ENCODE data around the gene CCDC124.
"Not testable (repeated sequence)": the region's sequence is repeated elsewhere in the genome, so short reads cannot be mapped to it uniquely, and the experiment has no call there.

The CCDC124 gene, protein sequence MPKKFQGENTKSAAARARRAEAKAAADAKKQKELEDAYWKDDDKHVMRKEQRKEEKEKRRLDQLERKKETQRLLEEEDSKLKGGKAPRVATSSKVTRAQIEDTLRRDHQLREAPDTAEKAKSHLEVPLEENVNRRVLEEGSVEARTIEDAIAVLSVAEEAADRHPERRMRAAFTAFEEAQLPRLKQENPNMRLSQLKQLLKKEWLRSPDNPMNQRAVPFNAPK

DNA sequence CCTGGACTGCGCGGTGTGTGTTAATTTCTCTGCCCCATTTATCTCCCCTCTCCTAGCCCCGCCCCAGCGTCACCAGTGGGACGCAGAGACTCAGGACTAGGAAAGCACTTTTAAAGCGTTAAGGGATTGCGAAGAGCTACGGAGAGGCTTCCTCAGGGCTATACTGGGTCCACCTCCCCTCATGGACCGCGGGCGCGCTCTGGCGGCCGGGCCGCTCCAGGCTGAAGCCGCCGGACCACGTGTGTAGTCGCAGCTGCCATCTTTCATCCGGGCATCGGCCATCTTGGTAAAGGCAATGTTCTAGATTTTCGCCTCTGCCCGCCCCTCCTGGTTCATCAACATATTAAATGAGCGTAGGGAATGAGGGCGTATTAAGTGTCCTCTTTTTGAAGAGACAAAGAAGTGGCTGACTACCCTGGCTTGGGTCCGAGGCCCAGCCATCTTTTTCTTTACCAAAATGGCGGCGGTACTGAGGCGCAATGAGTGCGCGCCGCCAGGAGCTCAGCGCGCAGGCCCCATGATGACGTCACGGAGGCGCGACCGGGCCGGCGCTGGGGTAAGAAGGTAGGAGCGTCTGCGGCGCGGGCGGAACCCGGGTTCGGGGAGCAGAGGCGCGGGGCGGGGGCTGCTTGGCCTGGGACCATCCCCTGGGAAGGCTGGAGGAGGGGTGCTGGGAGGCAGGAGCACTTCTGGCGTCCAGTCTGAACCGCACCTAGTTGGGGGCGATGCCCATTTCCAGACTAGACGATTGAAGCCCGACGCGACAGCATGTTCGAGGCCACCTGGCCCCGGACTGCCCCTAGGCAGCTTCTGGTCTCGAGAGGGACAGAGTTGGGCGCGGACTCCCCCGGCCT is at the start of gene CCDC124:
Gene CCDC124, plus strand, starts transcription at position 531 of the 854 bp plus-strand sequence. CDS start 3,406 bp downstream, outside the sequence.
- peak; percentile 82 to 91 (median 88) for DNase-seq (ENCODE audit: low read depth in 2 of 3, low spot score in 1 of 3)

DNA sequence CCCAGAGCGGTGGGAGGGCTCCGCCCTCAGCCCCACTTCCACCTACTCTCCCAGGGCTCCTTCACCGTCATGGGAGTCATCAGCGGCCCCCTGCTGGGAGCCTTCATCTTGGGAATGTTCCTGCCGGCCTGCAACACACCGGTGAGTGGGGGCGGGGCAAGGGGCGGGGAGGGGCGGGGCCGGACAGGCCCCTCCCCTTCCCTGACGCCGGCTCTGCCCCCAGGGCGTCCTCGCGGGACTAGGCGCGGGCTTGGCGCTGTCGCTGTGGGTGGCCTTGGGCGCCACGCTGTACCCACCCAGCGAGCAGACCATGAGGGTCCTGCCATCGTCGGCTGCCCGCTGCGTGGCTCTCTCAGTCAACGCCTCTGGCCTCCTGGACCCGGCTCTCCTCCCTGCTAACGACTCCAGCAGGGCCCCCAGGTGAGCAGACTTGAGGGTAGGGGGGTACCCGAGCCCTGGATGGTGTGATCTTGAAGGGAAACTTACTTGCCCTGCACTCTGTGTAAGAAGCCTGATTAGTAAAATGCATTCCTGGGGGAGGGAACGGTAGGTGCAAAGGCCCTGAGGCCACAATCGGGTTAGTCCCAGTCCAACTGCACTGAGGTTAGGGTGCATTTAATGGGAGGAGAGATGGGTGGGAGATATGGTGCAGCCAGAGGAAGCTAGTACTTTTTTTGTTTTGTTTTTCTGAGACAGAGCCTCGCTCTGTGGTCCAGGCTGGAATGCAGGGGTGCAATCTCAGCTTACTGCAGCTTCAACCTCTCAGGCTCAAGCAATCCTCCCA is 49.0 kb upstream of the CCDC124 start:
- no peak for DNase-seq (ENCODE audit: low read depth in 2 of 3, low spot score in 1 of 3)

DNA sequence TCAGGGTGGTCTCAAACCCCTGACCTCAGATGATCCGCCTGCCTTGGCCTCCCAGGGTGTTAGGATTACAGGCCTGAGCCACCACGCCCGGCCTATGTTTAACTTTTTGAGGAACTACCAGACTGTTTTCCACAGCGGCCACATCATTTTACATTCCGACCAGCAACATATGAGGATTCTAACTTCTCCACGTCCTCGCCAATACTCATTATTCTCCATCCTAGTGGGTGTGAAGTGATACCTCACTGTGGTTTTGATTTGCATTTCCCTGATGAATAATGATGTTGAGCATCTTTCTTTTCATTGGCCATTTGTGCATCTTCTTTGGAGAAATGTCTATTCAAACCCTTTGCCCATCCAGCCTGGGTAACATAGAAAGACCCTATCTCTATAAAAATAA is 46.3 kb upstream of the CCDC124 start:
- DNase-seq (ENCODE audit: low read depth in 2 of 3, low spot score in 1 of 3): no peak

DNA sequence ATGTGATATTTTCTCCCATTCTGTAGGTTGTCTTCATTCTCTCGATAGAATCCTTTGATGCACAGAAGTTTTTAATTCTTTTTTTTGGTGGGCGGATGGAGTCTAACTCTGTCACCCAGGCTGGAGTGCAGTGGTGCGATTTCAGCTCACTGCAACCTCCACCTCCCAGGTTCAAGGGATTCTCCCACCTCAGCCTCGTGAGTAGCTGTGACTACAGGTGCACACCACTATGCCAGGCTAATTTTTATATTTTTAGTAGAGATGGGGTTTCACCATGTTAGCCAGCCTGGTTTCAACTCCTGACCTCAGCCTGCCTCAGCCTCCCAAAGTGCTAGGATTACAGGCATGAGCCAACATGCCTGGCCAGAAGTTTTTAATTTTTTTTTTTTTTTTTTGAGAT is 45.6 kb upstream of the CCDC124 start:
- not testable (repeated sequence) for DNase-seq (ENCODE audit: low read depth in 2 of 3, low spot score in 1 of 3)

DNA sequence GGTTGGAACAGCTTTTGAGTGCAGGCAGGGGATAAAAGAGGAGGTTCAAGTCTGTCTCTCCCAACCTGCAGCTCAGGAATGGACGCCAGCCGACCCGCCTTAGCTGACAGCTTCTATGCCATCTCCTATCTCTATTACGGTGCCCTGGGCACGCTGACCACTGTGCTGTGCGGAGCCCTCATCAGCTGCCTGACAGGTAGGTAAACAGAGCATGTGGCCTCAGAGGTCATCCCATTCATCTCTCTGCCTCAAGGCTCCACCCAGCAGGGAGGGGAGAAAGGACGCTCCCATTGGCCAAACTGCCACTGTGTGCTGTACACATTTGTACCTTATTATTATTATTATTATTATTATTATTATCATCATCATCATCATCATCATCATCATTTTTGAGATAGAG is 44.6 kb upstream of the CCDC124 start:
- DNase-seq (ENCODE audit: low read depth in 2 of 3, low spot score in 1 of 3): no peak

DNA sequence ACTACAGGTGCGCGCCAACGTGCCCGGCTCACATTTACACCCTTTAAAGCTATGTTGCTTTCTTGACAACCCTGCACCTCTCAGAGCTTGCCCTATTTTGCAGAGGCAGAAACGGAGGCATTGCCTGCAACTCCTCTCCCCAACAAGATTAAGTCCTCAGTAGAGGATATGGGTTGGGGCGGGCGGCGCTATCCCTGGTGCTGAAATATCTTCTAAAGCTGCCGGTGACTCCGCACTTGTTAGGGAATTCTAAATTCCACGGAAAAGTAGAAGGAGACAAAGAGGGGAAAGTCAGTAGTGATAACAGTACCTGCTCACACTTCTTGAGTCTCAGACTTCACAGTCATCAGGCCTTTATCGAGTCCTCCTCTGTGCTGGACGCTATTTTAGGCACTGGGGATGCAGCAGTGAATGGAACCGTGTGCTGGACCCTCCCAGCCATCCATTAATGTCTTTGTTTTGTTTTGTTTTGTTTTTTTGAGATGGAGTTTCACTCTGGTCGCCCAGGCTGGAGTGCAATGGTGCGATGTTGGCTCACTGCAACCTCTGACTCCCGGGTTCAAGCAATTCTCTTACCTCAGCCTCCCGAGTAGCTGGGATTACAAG is 43.1 kb upstream of the CCDC124 start:
- DNase-seq (ENCODE audit: low read depth in 2 of 3, low spot score in 1 of 3): no peak

DNA sequence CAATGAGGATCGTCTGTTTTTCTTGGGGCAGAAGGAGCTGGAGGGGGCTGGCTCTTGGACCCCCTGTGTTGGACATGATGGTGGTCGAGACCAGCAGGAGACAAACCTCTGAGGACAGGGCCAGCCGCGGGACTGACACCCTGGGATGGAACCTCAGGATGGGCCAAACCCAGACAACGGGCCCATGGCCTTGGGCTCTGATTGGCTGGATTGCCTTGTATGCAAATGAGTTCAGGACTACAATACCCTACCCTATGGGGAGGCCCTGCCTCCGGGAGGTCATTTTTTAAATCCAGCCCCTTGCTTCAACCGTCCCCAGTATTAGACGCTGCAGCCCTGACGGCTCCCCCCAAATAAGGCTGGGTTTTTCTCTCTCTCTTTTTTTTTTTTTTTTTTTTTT is 39.0 kb upstream of the CCDC124 start:
- no peak for DNase-seq (ENCODE audit: low read depth in 2 of 3, low spot score in 1 of 3)

DNA sequence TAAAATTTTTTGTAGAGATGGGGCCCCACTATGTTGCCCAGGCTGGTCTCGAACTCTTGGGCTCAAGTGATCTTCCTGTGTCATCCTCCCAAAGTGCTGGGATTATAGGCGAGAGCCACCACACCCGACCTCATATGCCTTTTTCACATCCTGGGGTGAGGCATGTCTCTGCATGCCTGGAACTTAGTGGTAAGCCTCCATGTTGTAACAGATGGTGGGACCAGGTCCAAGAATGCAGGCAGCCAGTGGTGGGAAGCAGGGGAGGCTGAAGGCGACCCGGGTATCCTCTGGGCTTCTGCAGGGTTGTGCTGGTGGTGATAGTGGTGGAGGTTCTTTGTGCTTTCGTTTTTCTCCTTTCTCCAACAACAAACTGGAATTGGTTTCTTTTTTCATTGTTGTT is 30.1 kb upstream of the CCDC124 start:
- DNase-seq (ENCODE audit: low read depth in 2 of 3, low spot score in 1 of 3): no peak

DNA sequence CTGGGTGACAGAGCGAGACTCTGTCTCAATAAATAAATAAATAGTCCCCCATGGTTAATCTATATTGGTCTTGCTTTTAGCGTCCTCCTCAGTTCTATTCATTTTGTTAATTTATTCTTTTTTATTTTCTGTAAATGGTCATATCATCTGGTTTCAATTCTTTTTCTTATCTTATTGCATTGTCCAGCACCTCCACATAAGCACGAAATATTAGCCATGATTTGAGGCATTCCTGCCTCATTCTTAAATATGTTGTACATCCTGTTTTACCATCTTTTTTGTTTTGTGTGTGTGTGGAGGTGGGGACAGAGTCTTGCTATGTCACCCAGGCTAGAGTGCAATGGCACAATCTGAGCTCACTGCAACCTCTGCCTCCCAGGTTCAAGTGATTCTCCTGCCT is 24.6 kb upstream of the CCDC124 start:
- DNase-seq (ENCODE audit: low read depth in 2 of 3, low spot score in 1 of 3): no peak

DNA sequence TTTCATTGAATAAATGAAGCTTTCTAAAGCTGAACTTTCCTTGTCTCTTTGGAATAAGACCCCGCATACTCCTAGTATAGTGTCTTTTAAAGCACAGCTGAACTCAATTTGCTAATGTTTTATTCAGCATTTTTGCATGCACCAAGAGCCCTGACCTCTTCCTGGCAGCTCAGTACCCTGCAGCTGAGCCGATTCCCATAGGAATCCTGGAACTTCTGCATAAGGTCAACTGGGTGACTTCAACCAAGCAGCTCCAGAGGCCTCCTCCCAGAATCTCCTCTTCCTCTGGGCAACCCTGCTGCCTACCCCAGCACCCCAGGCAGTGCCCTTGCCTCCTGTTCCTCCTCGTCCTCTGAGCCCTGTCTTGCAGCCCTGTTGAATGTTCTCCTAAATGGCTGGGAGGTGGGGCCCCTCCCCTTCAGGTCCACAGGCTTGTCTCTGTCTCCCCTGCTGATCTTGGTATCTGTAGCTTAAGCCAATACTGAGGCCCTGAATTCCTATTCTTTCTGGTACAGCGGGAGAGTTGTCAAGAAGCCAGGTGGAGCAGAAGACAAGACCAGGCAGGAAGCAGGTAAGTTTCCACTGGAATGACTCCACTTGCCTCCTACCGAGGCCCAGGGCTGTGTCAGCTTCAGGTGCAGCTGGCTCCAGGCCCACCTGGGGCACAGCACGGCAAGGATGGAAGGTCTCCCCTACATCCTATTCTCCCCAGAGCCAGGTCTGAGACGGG is 23.6 kb upstream of the CCDC124 start:
- no peak for DNase-seq (ENCODE audit: low read depth in 2 of 3, low spot score in 1 of 3)

DNA sequence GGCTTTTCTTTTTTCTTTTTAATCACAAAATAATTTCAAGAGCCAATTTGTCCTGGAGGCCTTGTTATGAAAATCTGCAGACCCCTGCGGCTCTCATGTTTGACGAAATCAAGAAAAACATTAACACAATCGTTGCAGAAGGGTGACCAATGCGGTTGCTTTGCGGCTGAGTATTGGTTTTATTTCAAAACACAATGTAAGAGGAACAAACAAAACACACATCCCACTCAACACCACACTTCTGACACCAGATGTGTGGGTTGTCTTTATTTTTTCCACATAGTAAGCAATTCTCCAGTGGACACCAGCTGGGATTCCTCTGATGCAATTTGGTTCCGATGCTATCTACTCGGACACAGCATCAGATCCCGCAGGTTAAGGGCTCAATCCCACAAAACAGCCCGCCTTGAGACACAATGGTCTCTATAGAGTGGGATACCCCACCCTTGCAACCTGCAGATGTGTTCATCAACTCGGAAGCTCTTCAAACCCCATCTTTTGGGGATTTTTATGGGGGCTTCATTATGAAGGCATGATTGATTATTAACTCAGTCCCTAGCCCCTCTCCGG is 21.9 kb upstream of the CCDC124 start:
- DNase-seq (ENCODE audit: low read depth in 2 of 3, low spot score in 1 of 3): no peak

DNA sequence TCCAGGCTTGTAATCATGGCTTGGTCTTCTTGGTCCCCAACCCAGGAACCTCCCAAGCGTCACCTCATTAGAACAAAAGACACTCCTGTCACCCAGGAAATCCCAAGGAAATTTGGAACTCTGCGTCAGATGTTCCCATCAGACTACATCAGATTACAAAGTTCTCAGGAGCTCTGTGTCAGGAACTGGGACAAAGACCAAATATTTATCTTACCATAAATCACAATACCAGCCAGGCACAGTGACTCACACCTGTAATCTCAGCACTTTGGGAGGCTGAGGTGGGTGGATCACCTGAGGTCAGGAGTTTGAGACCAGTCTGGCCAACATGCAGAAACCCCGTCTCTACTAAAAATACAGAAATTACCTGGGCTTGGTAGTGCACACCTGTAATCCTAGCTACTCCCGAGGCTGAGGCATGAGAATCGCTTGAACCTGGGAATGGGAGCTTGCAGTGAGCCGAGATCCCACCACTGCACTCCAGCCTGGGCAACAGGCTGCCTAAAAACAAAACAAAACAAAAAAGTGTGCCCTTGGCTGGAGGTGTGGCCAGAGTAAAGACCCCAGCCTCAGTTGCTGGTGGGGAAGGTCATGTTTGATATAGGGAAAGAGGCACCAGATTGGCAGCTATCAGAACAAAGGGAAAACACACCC is 16.7 kb upstream of the CCDC124 start:
- no peak for DNase-seq (ENCODE audit: low read depth in 2 of 3, low spot score in 1 of 3)

DNA sequence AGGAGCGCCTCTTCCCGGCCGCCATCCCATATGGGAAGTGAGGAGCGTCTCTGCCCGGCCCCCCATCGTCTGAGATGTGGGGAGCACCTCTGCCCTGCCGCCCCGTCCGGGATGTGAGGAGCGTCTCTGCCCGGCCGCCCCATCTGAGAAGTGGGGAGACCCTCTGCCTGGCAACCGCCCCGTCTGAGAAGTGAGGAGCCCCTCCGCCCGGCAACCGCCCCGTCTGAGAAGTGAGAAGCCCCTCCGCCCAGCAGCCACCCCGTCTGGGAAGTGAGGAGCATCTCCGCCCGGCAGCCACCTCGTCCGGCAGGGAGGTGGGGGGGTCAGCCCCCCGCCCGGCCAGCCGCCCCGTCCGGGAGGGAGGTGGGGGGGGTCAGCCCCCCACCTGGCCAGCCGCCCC is 14.7 kb upstream of the CCDC124 start:
- not testable (repeated sequence) for DNase-seq (ENCODE audit: low read depth in 2 of 3, low spot score in 1 of 3)

DNA sequence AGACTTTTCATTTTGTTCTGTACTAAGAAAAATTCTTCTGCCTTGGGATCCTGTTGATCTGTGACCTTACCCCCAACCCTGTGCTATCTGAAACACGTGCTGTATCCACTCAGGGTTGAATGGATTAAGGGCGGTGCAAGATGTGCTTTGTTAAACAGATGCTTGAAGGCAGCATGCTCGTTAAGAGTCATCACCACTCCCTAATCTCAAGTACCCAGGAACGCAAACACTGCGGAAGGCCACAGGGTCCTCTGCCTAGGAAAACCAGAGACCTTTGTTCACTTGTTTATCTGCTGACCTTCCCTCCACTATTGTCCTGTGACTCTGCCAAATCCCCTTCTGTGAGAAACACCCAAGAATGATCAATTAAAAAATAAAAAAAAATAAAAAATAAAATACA is 13.7 kb upstream of the CCDC124 start:
- DNase-seq (ENCODE audit: low read depth in 2 of 3, low spot score in 1 of 3): not testable (repeated sequence)

DNA sequence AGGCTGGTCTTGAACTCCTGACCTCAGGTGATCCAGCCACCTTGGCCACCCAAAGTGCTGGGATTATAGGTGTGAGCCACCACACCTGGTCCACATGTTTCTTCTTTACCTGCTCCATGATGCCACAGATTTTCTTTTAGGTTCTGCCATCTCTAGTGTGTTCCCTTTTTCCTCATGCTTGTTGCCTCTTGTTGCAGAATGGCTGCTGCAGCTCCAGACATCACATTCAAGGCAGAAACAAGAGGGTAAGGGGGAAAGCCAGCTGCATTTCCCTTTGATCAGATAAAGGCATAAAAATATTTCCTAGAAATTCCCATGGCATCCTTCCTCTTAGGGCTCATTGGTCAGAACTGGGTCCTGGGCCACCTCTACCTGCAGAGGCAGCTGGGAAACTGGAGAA is 12.3 kb upstream of the CCDC124 start:
- DNase-seq (ENCODE audit: low read depth in 2 of 3, low spot score in 1 of 3): no peak

DNA sequence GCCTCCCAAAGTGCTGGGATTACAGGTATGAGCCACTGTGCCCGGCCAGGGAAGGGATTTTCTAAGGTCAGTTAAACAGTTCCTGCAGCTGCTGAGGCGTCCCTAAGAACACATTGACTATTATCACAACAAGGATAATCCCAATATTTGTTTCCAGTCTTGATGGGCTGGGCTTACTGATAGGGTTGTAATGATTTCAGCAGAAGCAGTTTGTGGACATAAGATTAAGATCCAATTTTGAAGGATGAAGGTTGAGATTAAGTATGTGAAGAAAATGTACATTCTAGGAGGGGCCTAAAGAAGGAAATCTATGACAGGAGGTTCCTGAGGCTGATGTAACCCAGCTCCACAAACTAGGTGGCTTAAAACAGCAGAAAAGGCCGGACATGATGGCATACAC is 10.7 kb upstream of the CCDC124 start:
- no peak for DNase-seq (ENCODE audit: low read depth in 2 of 3, low spot score in 1 of 3)

DNA sequence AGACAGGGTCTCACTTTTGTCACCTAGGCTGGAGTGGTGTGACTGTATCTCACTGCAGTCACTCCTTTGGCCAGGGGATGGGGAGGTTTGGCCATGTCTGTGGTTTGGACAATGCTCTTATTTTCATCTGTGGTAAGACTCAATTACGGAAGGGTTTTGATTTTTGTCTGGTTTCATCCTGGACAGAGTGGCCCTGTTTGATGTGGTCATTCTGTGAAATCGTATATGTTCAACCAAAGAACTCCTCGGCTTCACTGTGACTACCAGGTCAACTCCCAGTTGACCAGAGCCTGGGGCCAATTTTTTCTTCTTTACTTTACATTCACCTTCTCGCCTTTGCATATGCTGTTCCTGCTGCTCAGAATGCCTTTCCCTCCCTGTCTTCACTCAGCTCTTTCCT is 6.8 kb upstream of the CCDC124 start:
- no peak for DNase-seq (ENCODE audit: low read depth in 2 of 3, low spot score in 1 of 3)

DNA sequence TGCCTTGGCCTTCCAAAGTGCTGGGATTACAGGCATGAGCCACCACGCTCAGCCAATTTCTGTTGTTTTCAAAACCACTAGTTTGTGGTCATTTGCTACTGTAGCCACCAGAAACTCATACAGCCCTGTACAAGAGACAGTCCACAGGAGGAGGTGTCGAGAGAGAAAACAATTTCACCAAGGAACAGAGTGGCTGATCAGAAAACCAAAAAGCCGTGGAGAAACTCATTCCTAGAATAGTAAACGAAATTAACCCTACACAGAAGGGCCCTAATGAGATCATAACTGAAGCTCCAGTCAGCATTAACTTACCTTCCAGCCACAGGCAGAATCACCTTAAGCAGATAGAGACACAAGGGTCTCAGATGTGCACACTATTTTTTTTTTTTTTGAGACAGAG is 3.8 kb upstream of the CCDC124 start:
- DNase-seq (ENCODE audit: low read depth in 2 of 3, low spot score in 1 of 3): no peak

DNA sequence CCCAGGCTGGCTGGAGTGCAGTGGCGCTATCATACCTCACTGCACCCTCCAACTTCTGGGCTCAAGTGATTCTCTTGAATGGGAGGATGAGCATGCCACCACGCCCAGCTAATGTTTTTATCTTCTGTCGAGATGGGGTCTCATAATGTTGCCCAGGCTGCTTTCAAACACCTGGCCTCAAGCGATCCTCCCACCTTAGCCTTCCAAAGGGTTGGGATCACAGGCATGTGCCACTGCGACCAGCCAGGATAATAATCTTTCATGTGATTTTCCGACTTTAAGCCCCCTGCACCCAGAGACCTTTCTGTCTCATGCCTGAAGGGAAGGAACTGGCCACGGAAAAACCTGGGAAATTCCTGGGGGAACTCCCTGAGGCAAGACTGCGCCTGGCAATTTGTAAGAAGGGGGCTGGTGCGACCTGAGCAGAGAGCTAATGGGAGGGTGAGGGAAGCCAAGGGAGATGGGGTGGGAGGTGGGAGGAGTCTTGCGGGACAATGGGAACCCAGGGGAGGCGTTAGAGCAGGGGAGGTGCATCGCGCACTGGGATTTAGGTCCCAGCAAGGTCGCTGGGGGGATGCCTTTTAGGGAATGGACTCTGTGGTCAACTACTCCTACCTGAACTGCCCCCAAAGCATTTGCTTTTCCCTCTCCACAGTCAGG is 1.2 kb upstream of the CCDC124 start:
- DNase-seq (ENCODE audit: low read depth in 2 of 3, low spot score in 1 of 3): no peak

Measured in stimulated activated CD4-positive, alpha-beta T cell treated with anti-CD3 and anti-CD28 coated beads, Interleukin-12 subunit alpha, Interleukin-12 subunit beta, amount 100 ng/mL, for 48 hours (primary cell).